Measurements from ENCODE around the gene TMCO1.
A peak's percentile ranks its signal among the peaks of the same experiment; 100 is the strongest.

The TMCO1 gene

GRCh38 chr1:165680303-165680702 is 88.4 kb downstream of the TMCO1 start:
- H3K36me3 ChIP-seq (ENCODE audit: insufficient read depth) = peaks cover 21% of the 10 kb centered on the region; the same call in 1 of the 2 replicates
- no peak overlapping the region for H3K27ac ChIP-seq

GRCh38 chr1:165679282-165680036 is 89.2 kb downstream of the TMCO1 start:
- TF ChIP-seq CTCF (conservative IDR thresholded peaks at IDR 0.05; ENCODE audit: low read depth, low read length) = peak; percentile 30; the same call in 1 of the 2 replicates
- H3K36me3 ChIP-seq (ENCODE audit: insufficient read depth) = peaks cover 21% of the 10 kb centered on the region; the same call in 1 of the 2 replicates

More at GRCh38 chr1:165680303-165680702, 88.4 kb downstream of the TMCO1 start:
- H4K20me1 ChIP-seq (ENCODE audit: insufficient read depth) = no peaks in the 10 kb centered on the region
- H3K79me2 ChIP-seq (ENCODE audit: insufficient read depth, low read depth) = peaks cover 15% of the 10 kb centered on the region
- H3K4me3 ChIP-seq (IDR thresholded peaks at IDR 0.05; ENCODE audit: insufficient read depth, low read depth, low read length) = no peak overlapping the region
- no peak overlapping the region for H3K4me2 ChIP-seq
- no peaks in the 10 kb centered on the region for H3K27me3 ChIP-seq (ENCODE audit: insufficient read depth, low read depth)
- no peak overlapping the region for H2AFZ ChIP-seq (ENCODE audit: low read depth)
- no peak overlapping the region for H3K9ac ChIP-seq
- no peak for TF ChIP-seq CTCF (conservative IDR thresholded peaks at IDR 0.05; ENCODE audit: low read depth, low read length)
- H3K4me1 ChIP-seq (ENCODE audit: low read depth, poor library complexity, severe bottlenecking) = no peaks in the 10 kb centered on the region

GRCh38 chr1:165678509-165678908 is 90.2 kb downstream of the TMCO1 start:
- Histone ChIP-seq H3K4me3 (IDR thresholded peaks at IDR 0.05; ENCODE audit: insufficient read depth, low read depth, low read length) (no peak overlapping the region), H4K20me1 (ENCODE audit: insufficient read depth) (no peaks in the 10 kb centered on the region), H3K79me2 (ENCODE audit: insufficient read depth, low read depth) (no peaks in the 10 kb centered on the region), H3K36me3 (ENCODE audit: insufficient read depth) (peaks cover 21% of the 10 kb centered on the region; the same call in 1 of the 2 replicates), H2AFZ (ENCODE audit: low read depth) (no peak overlapping the region), H3K9ac (no peak overlapping the region), H3K27me3 (ENCODE audit: insufficient read depth, low read depth) (no peaks in the 10 kb centered on the region), H3K4me1 (ENCODE audit: low read depth, poor library complexity, severe bottlenecking) (no peaks in the 10 kb centered on the region), H3K4me2 (no peak overlapping the region), H3K27ac (no peak overlapping the region)
- TF ChIP-seq CTCF (conservative IDR thresholded peaks at IDR 0.05; ENCODE audit: low read depth, low read length) = no peak

More at GRCh38 chr1:165679282-165680036, 89.2 kb downstream of the TMCO1 start:
- H4K20me1 ChIP-seq (ENCODE audit: insufficient read depth) = no peaks in the 10 kb centered on the region
- no peak overlapping the region for H3K27ac ChIP-seq
- H3K79me2 ChIP-seq (ENCODE audit: insufficient read depth, low read depth) = peaks cover 6% of the 10 kb centered on the region
- no peak overlapping the region for H2AFZ ChIP-seq (ENCODE audit: low read depth)
- H3K4me1 ChIP-seq (ENCODE audit: low read depth, poor library complexity, severe bottlenecking) = no peaks in the 10 kb centered on the region
- no peaks in the 10 kb centered on the region for H3K27me3 ChIP-seq (ENCODE audit: insufficient read depth, low read depth)
- no peak overlapping the region for H3K9ac ChIP-seq
- no peak overlapping the region for H3K4me2 ChIP-seq
- no peak overlapping the region for H3K4me3 ChIP-seq (IDR thresholded peaks at IDR 0.05; ENCODE audit: insufficient read depth, low read depth, low read length)
